Measurements from ENCODE around the gene CTNNA2.

DNA sequence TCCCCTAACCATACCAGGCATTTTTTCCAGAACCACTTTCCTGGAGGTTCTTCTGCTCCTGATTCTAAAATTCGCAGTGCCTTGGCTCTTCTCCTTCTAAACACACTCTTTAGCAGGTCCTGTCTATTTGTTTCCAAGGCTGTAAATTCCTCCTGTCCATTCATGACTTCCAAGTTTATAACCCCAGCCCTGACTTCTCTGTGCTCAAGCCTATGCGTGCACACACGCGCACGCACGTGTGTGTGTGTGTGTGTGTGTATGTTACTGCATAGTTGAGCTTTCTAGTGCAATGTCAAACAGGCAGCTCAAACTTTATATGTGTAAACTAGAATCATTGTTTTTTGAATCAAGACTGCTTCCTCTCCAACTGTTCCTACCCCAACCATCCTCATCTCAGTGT lies 454.0 kb downstream of the CTNNA2 start:
- TF ChIP-seq, protein P1, sequence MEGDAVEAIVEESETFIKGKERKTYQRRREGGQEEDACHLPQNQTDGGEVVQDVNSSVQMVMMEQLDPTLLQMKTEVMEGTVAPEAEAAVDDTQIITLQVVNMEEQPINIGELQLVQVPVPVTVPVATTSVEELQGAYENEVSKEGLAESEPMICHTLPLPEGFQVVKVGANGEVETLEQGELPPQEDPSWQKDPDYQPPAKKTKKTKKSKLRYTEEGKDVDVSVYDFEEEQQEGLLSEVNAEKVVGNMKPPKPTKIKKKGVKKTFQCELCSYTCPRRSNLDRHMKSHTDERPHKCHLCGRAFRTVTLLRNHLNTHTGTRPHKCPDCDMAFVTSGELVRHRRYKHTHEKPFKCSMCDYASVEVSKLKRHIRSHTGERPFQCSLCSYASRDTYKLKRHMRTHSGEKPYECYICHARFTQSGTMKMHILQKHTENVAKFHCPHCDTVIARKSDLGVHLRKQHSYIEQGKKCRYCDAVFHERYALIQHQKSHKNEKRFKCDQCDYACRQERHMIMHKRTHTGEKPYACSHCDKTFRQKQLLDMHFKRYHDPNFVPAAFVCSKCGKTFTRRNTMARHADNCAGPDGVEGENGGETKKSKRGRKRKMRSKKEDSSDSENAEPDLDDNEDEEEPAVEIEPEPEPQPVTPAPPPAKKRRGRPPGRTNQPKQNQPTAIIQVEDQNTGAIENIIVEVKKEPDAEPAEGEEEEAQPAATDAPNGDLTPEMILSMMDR (IDR thresholded peaks at IDR 0.05; ENCODE audit: low read depth, low read length), result no peak
- TF ChIP-seq EZH2phosphoT487 (IDR thresholded peaks at IDR 0.05; ENCODE audit: low read depth), result no peak

Data from OCI-LY3 (cell line).